Measurements from ENCODE around the gene NEK7. TPM values are rescaled to one million over a fixed set of nuclear protein-coding genes. Genes with fewer than 3 reads are reported as not detected.

The NEK7 gene
- total RNA-seq, 6 experiments from 2014 or later = 20.6 to 32.3 (median 21.5) TPM

DNA sequence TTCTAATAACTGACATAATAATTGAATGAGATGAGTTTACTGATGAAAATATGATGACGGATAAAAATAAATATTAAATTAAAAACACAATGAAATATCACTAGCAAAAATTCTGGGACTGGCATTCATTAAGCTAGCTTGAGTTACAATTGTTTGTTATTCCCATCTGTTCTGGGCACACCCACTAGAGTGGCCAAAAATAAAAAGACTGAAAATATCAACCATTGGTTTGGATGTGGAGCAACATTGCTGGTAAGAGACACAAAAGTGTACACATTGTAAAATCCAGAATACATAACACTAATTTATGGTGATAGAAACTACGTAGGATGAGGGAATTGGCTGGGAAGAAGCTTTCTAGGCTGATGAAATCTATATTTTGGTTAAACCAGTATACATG, 9.6 kb upstream of the NEK7 start:
- Histone ChIP-seq H3K4me1 (no peaks in the 10 kb centered on the region), H3K36me3 (no peaks in the 10 kb centered on the region), H3K4me3 (no peak overlapping the region), H3K9me3 (no peaks in the 10 kb centered on the region), H3K27ac (no peak overlapping the region), H3K27me3 (no peaks in the 10 kb centered on the region)
- DNase-seq (no peak), ATAC-seq (no peak)
- TF ChIP-seq, protein P1, sequence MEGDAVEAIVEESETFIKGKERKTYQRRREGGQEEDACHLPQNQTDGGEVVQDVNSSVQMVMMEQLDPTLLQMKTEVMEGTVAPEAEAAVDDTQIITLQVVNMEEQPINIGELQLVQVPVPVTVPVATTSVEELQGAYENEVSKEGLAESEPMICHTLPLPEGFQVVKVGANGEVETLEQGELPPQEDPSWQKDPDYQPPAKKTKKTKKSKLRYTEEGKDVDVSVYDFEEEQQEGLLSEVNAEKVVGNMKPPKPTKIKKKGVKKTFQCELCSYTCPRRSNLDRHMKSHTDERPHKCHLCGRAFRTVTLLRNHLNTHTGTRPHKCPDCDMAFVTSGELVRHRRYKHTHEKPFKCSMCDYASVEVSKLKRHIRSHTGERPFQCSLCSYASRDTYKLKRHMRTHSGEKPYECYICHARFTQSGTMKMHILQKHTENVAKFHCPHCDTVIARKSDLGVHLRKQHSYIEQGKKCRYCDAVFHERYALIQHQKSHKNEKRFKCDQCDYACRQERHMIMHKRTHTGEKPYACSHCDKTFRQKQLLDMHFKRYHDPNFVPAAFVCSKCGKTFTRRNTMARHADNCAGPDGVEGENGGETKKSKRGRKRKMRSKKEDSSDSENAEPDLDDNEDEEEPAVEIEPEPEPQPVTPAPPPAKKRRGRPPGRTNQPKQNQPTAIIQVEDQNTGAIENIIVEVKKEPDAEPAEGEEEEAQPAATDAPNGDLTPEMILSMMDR (IDR thresholded peaks at IDR 0.05) = no peak
- no peak for TF ChIP-seq POLR2A (IDR thresholded peaks at IDR 0.05)
- 83% methylated on average over 2 of the region's 2 CpGs for WGBS (ENCODE audit: insufficient coverage, low coverage, low lambda C conversion rate, missing lambda C conversion rate)
- intact Hi-C loops (cut with DNase I) = no loop called here

- DNase-seq = no peak
Measured at GRCh38 chr1:198150369-198150768, 6.4 kb upstream of the NEK7 start.

DNA sequence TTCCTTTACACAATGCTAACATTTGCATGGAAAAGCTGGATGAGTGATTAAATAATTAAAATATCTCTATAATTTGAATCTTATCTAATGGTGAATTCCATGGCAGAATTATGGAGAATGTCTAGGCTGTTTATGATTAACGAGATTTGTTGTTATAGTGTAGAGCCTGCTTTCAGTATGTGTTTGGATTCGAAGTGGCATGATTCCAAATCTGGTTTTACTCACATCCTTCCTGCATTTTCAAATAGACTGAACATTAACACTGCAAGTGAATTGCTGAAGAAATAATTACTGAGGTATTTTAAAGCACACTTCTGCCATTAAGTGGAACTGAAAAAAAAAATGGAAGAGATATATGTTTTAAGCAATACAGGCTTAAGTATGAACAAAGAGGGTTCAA, 5.1 kb upstream of the NEK7 start:
- H3K4me1 ChIP-seq = no peaks in the 10 kb centered on the region
- H3K27me3 ChIP-seq = no peaks in the 10 kb centered on the region
- H3K9me3 ChIP-seq = no peaks in the 10 kb centered on the region
- ATAC-seq (no peak), DNase-seq (no peak)
- intact Hi-C loops (cut with DNase I) = no loop called here
- TF ChIP-seq POLR2A (IDR thresholded peaks at IDR 0.05) = no peak
- TF ChIP-seq, protein P1 (IDR thresholded peaks at IDR 0.05) = no peak
- H3K36me3 ChIP-seq = no peaks in the 10 kb centered on the region
- no peak overlapping the region for H3K4me3 ChIP-seq
- WGBS (ENCODE audit: insufficient coverage, low coverage, low lambda C conversion rate, missing lambda C conversion rate) = 54% methylated on average over 2 of the region's 2 CpGs
- H3K27ac ChIP-seq = no peak overlapping the region

More at GRCh38 chr1:198150369-198150768, 6.4 kb upstream of the NEK7 start:
- Histone ChIP-seq H3K36me3 (no peaks in the 10 kb centered on the region), H3K27me3 (no peaks in the 10 kb centered on the region), H3K27ac (no peak overlapping the region), H3K4me3 (no peak overlapping the region), H3K9me3 (no peaks in the 10 kb centered on the region), H3K4me1 (no peaks in the 10 kb centered on the region)
- intact Hi-C loops (cut with DNase I) = no loop called here
- no peak for TF ChIP-seq POLR2A (IDR thresholded peaks at IDR 0.05)
- TF ChIP-seq, protein P1 (IDR thresholded peaks at IDR 0.05) = no peak
- 94% methylated on average over 1 of the region's 1 CpG for WGBS (ENCODE audit: insufficient coverage, low coverage, low lambda C conversion rate, missing lambda C conversion rate)
- no peak for ATAC-seq

DNA sequence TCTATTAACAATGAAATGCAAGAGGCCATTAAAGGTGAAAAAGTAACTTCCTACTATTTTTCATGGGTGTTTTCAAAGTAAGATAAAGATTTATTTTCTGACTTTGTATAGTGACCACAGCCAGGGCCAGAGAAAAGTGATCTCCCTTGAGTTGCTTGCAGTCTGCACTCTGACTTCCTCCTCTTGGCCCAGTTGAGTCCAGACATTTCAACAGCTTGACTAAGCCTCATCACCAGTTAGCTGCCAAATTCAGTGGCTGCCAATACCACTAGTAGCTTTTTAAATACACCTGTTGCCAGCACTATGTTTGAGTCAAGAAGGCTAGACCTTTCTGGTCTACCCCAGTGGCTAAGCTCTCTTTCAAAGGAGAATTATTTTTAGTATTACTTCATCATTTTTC, 3.7 kb upstream of the NEK7 start:
- TF ChIP-seq, protein P1 (IDR thresholded peaks at IDR 0.05) = no peak
- no peak for TF ChIP-seq POLR2A (IDR thresholded peaks at IDR 0.05)
- DNase-seq (peak in 2 of 3 donors; percentile 27 to 83), ATAC-seq (peak; percentile 20 to 50 (median 26))
- intact Hi-C loops (cut with DNase I) = no loop called here
- Histone ChIP-seq H3K4me3 (no peak overlapping the region), H3K9me3 (no peaks in the 10 kb centered on the region), H3K4me1 (peaks cover 0 to 4% (median 0%) of the 10 kb centered on the region in 4 donors), H3K27me3 (no peaks in the 10 kb centered on the region), H3K27ac (no peak overlapping the region), H3K36me3 (no peaks in the 10 kb centered on the region)

GRCh38 chr1:198153804-198154203, 3.0 kb upstream of the NEK7 start:
- TF ChIP-seq, protein P1 (IDR thresholded peaks at IDR 0.05) = no peak
- TF ChIP-seq POLR2A (IDR thresholded peaks at IDR 0.05) = no peak
- Histone ChIP-seq H3K27me3 (no peaks in the 10 kb centered on the region), H3K4me1 (peaks cover 0 to 6% (median 0%) of the 10 kb centered on the region in 4 donors), H3K27ac (no peak overlapping the region), H3K36me3 (no peaks in the 10 kb centered on the region), H3K9me3 (no peaks in the 10 kb centered on the region), H3K4me3 (no peak overlapping the region)
- WGBS (ENCODE audit: insufficient coverage, low coverage, low lambda C conversion rate, missing lambda C conversion rate) = 86% methylated on average over 1 of the region's 1 CpG
- DNase-seq = no peak
- ATAC-seq = no peak
- intact Hi-C loops (cut with DNase I) = no loop called here

Measured in right lobe of liver (tissue), 6 donors.